D721Med (cell line): ENCODE measurements around the gene CDKN1C.

Experiments used
- DNase-seq: peaks from one replicate; pipeline ENCODE4 v3.0.0; 2011; ENCODE audit warnings: low spot score; ENCODE audit not compliant: insufficient read length
- FAIRE-seq: peaks from 2 replicates; lab custom pipeline; 2011; peaks lifted over from hg19 to GRCh38; lab: Jason Lieb, UNC
- TF ChIP-seq, protein P1 (sequence below): IDR thresholded peaks from 2 replicates; pipeline ENCODE4 v1.5.1; 2012; ENCODE audit warnings: mild to moderate bottlenecking, control low read depth; ENCODE audit not compliant: insufficient read depth; ENCODE audit errors: missing control alignments

The CDKN1C gene

DNA sequence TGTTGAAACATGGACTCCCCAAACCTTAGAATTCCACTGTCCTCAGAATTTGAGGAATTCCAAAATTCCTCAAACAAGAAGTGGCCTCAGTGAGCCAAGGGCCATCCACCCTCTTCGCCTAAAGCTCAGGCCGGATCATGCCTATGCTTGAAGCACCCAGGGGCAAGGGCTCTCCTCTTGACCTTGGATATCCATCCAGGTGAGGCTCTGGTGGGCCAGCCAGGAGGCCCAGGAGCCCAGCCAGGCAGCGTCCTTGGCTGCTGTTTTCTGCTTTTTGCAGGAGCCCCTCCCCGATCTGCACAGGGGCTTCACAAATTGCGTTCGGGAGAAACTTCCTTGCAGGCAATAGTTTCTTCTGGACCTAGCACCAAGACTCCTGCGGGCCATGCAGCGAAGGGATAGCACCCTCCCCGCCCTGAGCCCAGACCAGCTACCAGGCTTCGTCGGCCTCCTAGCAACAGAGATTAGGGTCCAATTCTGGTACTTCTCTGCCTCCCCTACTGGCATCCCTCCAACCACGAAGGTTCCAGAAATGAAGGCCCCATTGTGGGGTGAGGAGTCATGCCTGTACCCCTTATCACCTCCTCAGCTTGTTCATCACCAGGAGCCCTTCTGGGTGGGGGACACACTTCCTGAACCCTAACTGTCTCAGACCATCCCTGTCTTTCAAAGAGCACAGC lies 41.7 kb upstream of the CDKN1C start:
- DNase-seq (no peak), FAIRE-seq (no peak)
- TF ChIP-seq, protein P1, sequence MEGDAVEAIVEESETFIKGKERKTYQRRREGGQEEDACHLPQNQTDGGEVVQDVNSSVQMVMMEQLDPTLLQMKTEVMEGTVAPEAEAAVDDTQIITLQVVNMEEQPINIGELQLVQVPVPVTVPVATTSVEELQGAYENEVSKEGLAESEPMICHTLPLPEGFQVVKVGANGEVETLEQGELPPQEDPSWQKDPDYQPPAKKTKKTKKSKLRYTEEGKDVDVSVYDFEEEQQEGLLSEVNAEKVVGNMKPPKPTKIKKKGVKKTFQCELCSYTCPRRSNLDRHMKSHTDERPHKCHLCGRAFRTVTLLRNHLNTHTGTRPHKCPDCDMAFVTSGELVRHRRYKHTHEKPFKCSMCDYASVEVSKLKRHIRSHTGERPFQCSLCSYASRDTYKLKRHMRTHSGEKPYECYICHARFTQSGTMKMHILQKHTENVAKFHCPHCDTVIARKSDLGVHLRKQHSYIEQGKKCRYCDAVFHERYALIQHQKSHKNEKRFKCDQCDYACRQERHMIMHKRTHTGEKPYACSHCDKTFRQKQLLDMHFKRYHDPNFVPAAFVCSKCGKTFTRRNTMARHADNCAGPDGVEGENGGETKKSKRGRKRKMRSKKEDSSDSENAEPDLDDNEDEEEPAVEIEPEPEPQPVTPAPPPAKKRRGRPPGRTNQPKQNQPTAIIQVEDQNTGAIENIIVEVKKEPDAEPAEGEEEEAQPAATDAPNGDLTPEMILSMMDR, result no peak

DNA sequence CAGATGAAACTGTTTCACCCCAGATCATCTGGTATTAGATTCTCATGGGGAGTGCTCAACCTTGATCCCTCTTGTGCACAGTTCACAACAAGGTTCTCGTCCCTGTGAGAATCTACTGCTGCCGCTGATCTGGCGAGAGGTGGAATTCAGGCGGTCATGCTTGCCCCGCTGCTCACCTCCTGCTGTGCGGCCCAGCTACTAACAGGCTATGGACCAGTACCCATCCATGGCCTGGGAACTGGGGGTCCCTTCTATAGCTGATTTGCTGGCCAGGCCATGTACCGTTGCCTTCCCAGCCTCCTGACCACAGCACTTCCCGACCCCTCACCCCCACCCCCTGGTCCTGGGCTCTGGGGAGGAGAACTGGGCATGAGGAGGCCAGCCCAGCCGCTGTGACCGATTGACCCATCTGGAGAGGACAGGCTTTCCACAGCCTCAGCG lies 41.1 kb upstream of the CDKN1C start:
- FAIRE-seq, result no peak
- TF ChIP-seq, protein P1, result no peak
- DNase-seq, result no peak

DNA sequence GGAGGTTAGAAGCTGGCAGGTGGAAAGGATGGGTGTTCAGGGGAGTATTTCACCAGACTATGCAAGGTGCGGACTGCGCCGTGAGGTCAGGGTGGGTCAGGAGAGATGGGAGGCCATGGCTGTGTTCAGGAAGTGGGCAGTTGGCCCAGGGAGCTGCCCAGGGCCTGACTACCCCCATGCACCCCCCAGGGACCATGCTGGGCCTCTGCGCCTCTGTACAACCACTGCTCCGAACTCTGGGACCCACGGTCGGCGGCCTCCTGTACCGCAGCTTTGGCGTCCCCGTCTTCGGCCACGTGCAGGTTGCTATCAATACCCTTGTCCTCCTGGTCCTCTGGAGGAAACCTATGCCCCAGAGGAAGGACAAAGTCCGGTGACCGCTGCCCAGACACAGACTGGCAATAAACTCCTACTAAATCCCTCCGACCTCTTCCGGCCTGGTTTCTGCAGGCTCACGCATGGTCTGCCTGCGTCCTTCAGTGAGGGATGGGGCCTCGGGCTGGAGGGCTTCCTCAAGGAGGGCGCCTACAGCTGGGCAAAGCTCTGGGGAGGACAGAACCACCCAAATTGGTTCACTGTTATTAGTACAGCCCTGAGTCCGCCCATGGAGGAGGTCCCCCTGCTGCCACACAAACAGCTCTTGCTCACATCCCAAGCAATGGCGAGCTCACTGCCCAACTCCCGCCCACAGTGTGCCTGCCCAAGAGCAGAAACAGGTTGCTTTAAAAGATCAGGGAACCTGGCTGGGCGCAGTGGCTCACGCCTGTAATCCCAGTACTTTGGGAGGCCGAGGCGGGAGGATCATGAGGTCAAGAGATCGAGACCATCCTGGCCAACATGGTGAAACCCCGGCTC lies 39.5 kb upstream of the CDKN1C start:
- DNase-seq (no peak), FAIRE-seq (no peak)
- TF ChIP-seq, protein P1, result no peak

DNA sequence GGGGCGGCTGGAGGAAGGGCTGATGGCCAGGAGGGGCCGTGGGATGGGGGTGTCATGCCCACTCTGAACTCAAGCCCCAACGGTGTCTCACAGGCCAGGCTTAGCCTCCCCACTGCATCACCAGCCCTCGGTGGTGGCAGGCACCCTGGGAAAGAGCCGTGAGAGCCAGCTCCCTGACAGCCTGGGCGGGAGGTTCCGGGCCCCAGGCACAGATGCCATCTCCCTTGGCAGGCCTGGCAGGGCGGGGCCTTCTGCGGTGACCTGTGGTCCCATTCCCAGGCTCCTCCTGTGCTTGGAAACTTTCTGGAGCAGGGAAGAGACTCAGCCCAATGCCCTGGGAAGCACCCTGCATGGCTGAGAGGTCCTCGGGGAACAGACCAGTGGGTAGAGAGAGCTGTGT lies 38.8 kb upstream of the CDKN1C start:
- FAIRE-seq (no peak), DNase-seq (no peak)
- TF ChIP-seq, protein P1, result no peak

DNA sequence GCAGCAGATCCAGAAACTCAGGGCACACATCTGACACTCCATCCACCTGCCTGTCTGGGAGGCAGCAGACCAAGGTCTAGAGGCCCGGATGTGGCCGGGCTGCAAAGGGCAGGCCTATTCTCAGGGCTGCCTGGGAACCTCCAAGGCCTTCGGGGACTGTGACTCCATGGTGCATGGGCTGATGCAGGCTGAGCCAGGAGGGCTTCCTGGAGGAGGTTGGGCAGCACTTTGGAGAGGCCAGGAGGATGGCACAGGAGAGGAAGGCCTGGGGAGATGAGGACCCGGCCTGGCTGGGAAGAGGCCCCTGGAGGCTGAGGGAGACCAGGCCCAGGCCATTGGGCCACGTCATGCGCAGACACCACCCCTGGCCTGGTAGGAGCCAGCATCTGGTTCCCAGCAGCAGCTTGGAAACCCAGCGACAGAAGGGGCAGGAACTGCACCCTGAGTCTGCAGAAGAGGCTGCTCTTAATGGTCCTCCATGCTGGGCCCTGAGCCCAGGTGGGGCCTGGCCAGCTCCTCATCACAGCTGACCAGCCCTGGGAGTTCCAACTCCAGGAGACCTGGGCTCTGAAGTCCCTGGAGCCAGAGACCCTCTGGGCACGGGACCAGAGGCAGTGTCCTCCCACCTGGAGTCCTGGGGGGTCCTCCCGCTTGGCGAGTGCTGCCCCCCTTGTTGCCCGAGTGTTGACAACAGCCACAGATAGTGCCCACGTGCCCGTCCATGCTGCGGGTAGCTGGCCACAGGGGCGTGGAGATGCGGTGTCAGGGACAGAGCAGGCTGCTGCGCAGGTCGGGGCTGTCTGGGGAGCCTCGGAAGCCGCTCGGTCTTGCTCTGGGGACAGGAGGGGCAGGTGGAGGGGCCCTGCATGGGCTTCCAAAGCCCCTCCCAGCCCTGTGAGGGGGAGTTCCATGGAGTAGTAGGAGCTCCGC lies 38.1 kb upstream of the CDKN1C start:
- DNase-seq (no peak), FAIRE-seq (no peak)
- TF ChIP-seq, protein P1, result no peak

DNA sequence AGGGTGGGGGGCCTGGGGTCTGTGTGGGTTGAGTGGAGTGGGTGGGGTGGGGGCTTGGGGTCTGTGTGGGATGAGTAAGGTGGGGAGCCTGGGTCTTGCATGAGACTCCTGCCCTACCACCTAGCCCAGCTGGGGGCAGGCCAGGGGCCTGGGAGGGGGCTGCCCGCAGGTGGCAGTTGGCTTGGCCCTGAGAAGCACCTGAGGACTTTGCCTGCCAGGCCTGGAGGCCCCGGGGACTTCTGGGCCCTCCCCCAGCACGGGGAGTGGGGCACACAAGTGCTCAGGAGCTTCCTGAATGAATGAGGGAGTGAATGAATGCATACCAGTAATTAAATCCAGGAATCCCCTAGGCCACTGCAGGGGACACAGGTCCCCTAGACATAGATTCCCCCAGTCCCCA lies 37.1 kb upstream of the CDKN1C start:
- TF ChIP-seq, protein P1, result no peak
- DNase-seq (no peak), FAIRE-seq (no peak)
